ENCODE data around the gene GPER1.
A peak's percentile ranks its signal among the peaks of the same experiment; 100 is the strongest.

Gene GPER1

DNA sequence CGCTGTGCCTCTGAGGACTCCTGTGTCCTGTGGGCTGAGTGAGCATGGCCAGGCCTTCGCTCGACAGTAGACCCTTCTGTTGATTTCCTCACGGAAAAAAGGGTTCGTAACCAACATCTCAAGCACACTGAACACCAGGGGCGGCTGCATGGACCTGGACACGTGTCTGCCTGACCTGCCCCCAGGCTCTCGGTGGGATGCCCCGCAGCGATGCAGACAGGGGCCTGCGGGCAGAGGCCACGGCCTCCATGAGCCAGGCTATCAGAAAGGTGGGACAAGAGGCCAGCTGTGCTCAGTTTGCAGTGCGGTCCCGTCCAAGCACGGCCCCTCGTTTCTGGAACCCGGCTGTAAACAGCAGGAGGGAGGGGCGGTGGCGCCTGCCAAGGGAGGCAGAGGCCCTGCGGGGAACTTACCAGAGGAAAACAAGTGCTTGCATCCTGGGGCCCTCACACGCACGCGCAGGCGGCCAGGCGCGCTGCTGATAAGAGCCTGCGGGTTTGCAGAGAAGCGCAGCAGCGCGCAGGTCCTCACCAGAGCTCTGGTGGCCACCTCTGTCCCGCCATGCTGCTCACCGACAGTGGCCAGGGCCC, 33.0 kb upstream of the GPER1 start:
- H3K9me3 ChIP-seq (ENCODE audit: control insufficient read depth, low read length): no peaks in the 10 kb centered on the region
- no peak for DNase-seq
- no peak overlapping the region for H3K27ac ChIP-seq (ENCODE audit: insufficient read depth, low read length, poor library complexity, severe bottlenecking)
- H3K4me3 ChIP-seq (ENCODE audit: insufficient read depth, low read depth, low read length, poor library complexity, severe bottlenecking): peak overlapping the region; percentile 40
- peaks cover 5% of the 10 kb centered on the region for H3K36me3 ChIP-seq (ENCODE audit: control insufficient read depth, insufficient read depth, low read length)
- H3K27me3 ChIP-seq (replicated peaks; ENCODE audit: control insufficient read depth, insufficient read depth, low read length, poor library complexity, severe bottlenecking): no peaks in the 10 kb centered on the region
- peaks cover 36% of the 10 kb centered on the region for H3K4me1 ChIP-seq (ENCODE audit: control insufficient read depth, insufficient read depth, low read length, poor library complexity, severe bottlenecking)

DNA sequence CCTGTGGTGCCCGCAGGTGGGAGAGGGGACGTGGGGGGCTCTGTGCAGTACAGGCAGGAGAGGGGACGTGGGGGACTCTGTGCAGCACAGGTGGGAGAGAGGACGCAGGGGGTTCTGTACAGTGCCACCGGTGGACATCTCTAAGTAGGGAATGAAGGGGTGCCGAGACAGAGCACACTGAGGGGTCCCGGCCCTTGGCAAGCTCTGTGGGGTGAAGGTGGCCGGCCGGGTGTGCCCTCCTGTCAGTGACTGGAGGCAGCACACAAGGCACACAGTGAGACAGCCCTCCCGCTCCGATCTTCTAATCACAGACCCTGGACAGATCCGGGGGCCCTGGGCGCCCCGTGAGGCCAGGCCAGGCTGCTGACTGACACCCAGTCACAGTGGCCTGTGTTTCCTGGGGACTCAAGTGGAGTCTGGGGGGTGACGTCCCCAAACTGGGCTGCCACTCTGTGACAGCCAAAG, 32.4 kb upstream of the GPER1 start:
- peak overlapping the region; percentile 40 for H3K4me3 ChIP-seq (ENCODE audit: insufficient read depth, low read depth, low read length, poor library complexity, severe bottlenecking)
- DNase-seq: no peak

DNA sequence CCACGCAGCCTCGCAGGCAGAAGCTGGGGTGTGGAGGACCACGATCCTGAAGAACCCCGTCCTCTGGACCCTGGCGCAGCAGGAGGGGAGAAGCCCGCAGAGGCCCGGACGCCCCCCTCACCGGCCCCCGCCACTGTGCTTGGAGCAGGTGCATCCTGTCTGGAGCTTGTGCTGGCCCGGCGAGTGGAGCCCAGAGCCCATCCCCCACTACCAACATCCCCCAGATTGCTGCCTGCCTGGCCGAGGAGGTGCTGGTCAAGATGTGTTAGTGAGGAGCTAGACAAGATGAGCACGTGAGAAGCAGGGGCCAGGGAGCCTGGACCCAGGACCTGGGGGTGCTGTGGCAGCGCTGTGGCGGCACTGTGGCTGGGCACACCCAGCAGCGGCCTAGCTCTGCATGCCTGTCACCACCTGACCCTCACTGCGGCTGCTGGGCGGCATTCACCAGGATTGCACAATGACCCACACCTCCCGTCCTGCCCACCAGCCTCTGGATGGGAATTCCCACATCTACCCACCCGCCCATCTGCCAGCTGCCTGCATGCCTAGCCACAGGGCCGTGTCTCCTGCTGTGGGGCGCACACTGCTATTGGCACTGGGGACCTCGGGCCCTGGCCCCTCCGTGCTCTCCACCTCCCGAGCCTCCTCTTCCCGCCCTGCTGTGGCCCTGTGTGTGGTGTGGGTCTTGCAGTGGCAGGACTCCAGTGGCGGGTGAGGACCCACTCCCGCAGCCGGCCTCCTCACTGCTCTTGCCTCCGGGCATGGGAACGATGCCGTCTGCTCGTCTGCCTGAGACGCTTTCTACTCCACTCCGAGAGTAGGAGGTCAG, 31.7 kb upstream of the GPER1 start:
- peak overlapping the region; percentile 40 for H3K4me3 ChIP-seq (ENCODE audit: insufficient read depth, low read depth, low read length, poor library complexity, severe bottlenecking)
- no peaks in the 10 kb centered on the region for H3K27me3 ChIP-seq (replicated peaks; ENCODE audit: control insufficient read depth, insufficient read depth, low read length, poor library complexity, severe bottlenecking)
- no peak for DNase-seq
- peaks cover 5% of the 10 kb centered on the region for H3K36me3 ChIP-seq (ENCODE audit: control insufficient read depth, insufficient read depth, low read length)
- H3K27ac ChIP-seq (ENCODE audit: insufficient read depth, low read length, poor library complexity, severe bottlenecking): no peak overlapping the region
- peaks cover 30% of the 10 kb centered on the region for H3K4me1 ChIP-seq (ENCODE audit: control insufficient read depth, insufficient read depth, low read length, poor library complexity, severe bottlenecking)
- no peaks in the 10 kb centered on the region for H3K9me3 ChIP-seq (ENCODE audit: control insufficient read depth, low read length)

More for the DNA sequence above, 32.4 kb upstream of the GPER1 start:
- H3K9me3 ChIP-seq (ENCODE audit: control insufficient read depth, low read length): no peaks in the 10 kb centered on the region
- H3K27ac ChIP-seq (ENCODE audit: insufficient read depth, low read length, poor library complexity, severe bottlenecking): no peak overlapping the region
- H3K4me1 ChIP-seq (ENCODE audit: control insufficient read depth, insufficient read depth, low read length, poor library complexity, severe bottlenecking): peaks cover 30% of the 10 kb centered on the region
- no peaks in the 10 kb centered on the region for H3K27me3 ChIP-seq (replicated peaks; ENCODE audit: control insufficient read depth, insufficient read depth, low read length, poor library complexity, severe bottlenecking)
- H3K36me3 ChIP-seq (ENCODE audit: control insufficient read depth, insufficient read depth, low read length): peaks cover 5% of the 10 kb centered on the region

DNA sequence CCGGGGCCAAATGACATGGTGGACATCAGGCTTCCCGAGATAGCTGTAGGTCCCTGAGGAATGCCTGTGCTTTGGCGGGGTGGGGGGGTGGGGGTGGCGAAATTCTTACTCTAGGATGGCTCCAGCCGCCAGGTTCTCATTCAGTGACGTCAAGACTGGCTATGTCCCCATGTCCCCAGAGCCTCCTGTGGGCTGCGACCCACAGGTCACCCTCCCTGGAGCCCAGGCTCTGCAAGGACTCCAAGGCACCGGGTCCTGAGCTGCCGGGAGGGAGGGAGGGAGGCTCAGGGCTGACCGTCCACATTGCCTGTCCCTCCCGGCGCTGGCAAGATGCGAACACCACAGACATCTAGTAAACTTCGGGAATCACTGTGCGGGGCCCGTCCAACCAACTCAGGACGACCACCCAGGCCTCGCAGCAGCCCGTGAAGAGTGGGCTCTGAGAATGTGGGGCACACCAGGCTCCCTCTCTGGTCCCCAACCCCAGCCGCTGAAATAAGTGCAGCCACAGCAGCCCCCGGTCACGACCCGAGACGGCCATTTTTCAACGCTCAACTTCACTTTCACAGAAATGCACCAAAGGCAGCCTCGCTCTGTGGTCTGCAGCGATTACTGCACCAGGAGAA, 31.0 kb upstream of the GPER1 start:
- H3K27ac ChIP-seq (ENCODE audit: insufficient read depth, low read length, poor library complexity, severe bottlenecking): no peak overlapping the region
- H3K4me3 ChIP-seq (ENCODE audit: insufficient read depth, low read depth, low read length, poor library complexity, severe bottlenecking): no peak overlapping the region
- DNase-seq: no peak
- peaks cover 30% of the 10 kb centered on the region for H3K4me1 ChIP-seq (ENCODE audit: control insufficient read depth, insufficient read depth, low read length, poor library complexity, severe bottlenecking)
- H3K36me3 ChIP-seq (ENCODE audit: control insufficient read depth, insufficient read depth, low read length): peaks cover 5% of the 10 kb centered on the region
- no peaks in the 10 kb centered on the region for H3K9me3 ChIP-seq (ENCODE audit: control insufficient read depth, low read length)
- no peaks in the 10 kb centered on the region for H3K27me3 ChIP-seq (replicated peaks; ENCODE audit: control insufficient read depth, insufficient read depth, low read length, poor library complexity, severe bottlenecking)

DNA sequence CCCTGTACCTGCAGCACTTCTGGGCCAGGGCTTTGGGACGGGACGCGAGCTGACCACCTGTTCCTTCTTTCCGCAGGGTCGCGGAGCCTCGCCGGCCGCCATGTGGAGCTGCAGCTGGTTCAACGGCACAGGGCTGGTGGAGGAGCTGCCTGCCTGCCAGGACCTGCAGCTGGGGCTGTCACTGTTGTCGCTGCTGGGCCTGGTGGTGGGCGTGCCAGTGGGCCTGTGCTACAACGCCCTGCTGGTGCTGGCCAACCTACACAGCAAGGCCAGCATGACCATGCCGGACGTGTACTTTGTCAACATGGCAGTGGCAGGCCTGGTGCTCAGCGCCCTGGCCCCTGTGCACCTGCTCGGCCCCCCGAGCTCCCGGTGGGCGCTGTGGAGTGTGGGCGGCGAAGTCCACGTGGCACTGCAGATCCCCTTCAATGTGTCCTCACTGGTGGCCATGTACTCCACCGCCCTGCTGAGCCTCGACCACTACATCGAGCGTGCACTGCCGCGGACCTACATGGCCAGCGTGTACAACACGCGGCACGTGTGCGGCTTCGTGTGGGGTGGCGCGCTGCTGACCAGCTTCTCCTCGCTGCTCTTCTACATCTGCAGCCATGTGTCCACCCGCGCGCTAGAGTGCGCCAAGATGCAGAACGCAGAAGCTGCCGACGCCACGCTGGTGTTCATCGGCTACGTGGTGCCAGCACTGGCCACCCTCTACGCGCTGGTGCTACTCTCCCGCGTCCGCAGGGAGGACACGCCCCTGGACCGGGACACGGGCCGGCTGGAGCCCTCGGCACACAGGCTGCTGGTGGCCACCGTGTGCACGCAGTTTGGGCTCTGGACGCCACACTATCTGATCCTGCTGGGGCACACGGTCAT, 30.3 kb upstream of the GPER1 start:
- H3K27me3 ChIP-seq (replicated peaks; ENCODE audit: control insufficient read depth, insufficient read depth, low read length, poor library complexity, severe bottlenecking): no peaks in the 10 kb centered on the region
- H3K36me3 ChIP-seq (ENCODE audit: control insufficient read depth, insufficient read depth, low read length): peaks cover 5% of the 10 kb centered on the region
- no peak overlapping the region for H3K4me3 ChIP-seq (ENCODE audit: insufficient read depth, low read depth, low read length, poor library complexity, severe bottlenecking)
- H3K4me1 ChIP-seq (ENCODE audit: control insufficient read depth, insufficient read depth, low read length, poor library complexity, severe bottlenecking): peaks cover 30% of the 10 kb centered on the region
- no peak overlapping the region for H3K27ac ChIP-seq (ENCODE audit: insufficient read depth, low read length, poor library complexity, severe bottlenecking)
- no peaks in the 10 kb centered on the region for H3K9me3 ChIP-seq (ENCODE audit: control insufficient read depth, low read length)
- DNase-seq: no peak

DNA sequence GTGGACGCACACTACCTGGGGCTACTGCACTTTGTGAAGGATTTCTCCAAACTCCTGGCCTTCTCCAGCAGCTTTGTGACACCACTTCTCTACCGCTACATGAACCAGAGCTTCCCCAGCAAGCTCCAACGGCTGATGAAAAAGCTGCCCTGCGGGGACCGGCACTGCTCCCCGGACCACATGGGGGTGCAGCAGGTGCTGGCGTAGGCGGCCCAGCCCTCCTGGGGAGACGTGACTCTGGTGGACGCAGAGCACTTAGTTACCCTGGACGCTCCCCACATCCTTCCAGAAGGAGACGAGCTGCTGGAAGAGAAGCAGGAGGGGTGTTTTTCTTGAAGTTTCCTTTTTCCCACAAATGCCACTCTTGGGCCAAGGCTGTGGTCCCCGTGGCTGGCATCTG, 29.6 kb upstream of the GPER1 start:
- no peak for DNase-seq
- Histone ChIP-seq H3K9me3 (ENCODE audit: control insufficient read depth, low read length) (no peaks in the 10 kb centered on the region), H3K36me3 (ENCODE audit: control insufficient read depth, insufficient read depth, low read length) (peaks cover 5% of the 10 kb centered on the region), H3K4me1 (ENCODE audit: control insufficient read depth, insufficient read depth, low read length, poor library complexity, severe bottlenecking) (peaks cover 30% of the 10 kb centered on the region), H3K27me3 (replicated peaks; ENCODE audit: control insufficient read depth, insufficient read depth, low read length, poor library complexity, severe bottlenecking) (no peaks in the 10 kb centered on the region), H3K27ac (ENCODE audit: insufficient read depth, low read length, poor library complexity, severe bottlenecking) (no peak overlapping the region), H3K4me3 (ENCODE audit: insufficient read depth, low read depth, low read length, poor library complexity, severe bottlenecking) (no peak overlapping the region)

DNA sequence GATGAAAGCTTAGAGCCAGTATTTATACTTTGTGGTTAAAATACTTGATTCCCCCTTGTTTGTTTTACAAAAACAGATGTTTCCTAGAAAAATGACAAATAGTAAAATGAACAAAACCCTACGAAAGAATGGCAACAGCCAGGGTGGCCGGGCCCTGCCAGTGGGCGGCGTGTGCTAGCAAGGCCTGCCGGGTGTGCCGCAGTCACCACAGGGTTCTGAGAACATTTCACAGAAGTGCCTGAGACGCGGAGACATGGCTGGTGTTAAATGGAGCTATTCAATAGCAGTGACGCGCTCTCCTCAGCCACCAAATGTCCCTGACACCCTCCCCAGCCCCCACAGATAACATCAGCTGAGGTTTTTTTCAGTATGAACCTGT, 29.1 kb upstream of the GPER1 start:
- Histone ChIP-seq H3K4me3 (ENCODE audit: insufficient read depth, low read depth, low read length, poor library complexity, severe bottlenecking) (no peak overlapping the region), H3K27me3 (replicated peaks; ENCODE audit: control insufficient read depth, insufficient read depth, low read length, poor library complexity, severe bottlenecking) (no peaks in the 10 kb centered on the region)
- DNase-seq: peak in 2 of 3 donors; percentile 16 to 23

DNA sequence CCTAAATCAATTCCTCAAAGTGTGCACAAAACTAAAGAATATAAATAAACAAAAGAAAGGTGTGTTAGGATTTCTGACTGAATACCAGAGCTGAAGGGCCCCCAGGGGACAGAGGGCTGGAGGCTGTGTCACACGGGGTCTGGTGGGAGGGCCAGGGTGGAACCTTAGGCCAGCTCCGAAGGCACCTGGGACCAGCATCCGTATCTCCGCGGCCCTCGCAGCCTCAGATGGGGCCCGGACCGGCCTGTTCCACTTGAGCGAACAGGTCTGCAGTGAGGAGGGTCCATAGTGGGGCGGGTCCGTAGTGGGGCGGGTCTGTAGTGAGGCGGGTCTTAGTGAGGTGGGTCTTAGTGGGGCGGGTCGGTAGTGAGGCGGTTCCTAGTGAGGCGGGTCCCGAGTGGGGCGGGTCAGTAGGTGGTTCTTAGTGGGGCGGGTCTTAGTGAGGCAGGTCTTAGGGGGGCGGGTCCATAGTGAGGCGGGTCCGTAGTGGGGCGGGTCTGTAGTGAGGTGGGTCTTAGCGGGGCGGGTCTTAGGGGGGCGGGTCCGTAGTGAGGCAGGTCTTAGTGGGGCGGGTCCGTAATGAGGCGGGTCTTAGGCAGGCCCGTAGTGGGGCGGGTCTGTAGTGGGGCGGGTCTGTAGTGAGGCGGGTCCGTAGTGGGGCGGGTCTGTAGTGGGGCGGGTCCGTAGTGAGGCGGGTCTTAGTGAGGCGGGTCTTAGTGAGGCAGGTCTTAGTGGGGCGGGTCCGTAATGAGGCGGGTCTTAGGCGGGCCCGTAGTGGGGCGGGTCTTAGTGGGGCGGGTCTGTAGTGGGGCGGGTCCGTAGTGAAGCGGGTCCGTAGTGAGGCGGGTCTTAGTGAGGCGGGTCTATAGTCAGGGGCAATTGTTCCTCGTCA, 28.5 kb upstream of the GPER1 start:
- Histone ChIP-seq H3K4me1 (ENCODE audit: control insufficient read depth, insufficient read depth, low read length, poor library complexity, severe bottlenecking) (peaks cover 25% of the 10 kb centered on the region), H3K36me3 (ENCODE audit: control insufficient read depth, insufficient read depth, low read length) (peaks cover 5% of the 10 kb centered on the region), H3K4me3 (ENCODE audit: insufficient read depth, low read depth, low read length, poor library complexity, severe bottlenecking) (no peak overlapping the region), H3K9me3 (ENCODE audit: control insufficient read depth, low read length) (no peaks in the 10 kb centered on the region), H3K27ac (ENCODE audit: insufficient read depth, low read length, poor library complexity, severe bottlenecking) (no peak overlapping the region), H3K27me3 (replicated peaks; ENCODE audit: control insufficient read depth, insufficient read depth, low read length, poor library complexity, severe bottlenecking) (no peaks in the 10 kb centered on the region)
- peak in 1 of 3 donors; percentile 16 for DNase-seq

More for the DNA sequence above, 29.1 kb upstream of the GPER1 start:
- no peak overlapping the region for H3K27ac ChIP-seq (ENCODE audit: insufficient read depth, low read length, poor library complexity, severe bottlenecking)
- no peaks in the 10 kb centered on the region for H3K9me3 ChIP-seq (ENCODE audit: control insufficient read depth, low read length)
- H3K36me3 ChIP-seq (ENCODE audit: control insufficient read depth, insufficient read depth, low read length): peaks cover 5% of the 10 kb centered on the region
- H3K4me1 ChIP-seq (ENCODE audit: control insufficient read depth, insufficient read depth, low read length, poor library complexity, severe bottlenecking): peaks cover 30% of the 10 kb centered on the region
